ENCODE data around the gene MMADHC. TPM values are rescaled to one million over a fixed set of nuclear protein-coding genes. Genes with fewer than 3 reads are reported as not detected.

The MMADHC gene
- total and polyA plus RNA-seq, 2 of the 13 experiments (the other 11 are each of a cell fraction or from before 2014, with no cell fraction given), result 90.2 to 210 TPM

DNA sequence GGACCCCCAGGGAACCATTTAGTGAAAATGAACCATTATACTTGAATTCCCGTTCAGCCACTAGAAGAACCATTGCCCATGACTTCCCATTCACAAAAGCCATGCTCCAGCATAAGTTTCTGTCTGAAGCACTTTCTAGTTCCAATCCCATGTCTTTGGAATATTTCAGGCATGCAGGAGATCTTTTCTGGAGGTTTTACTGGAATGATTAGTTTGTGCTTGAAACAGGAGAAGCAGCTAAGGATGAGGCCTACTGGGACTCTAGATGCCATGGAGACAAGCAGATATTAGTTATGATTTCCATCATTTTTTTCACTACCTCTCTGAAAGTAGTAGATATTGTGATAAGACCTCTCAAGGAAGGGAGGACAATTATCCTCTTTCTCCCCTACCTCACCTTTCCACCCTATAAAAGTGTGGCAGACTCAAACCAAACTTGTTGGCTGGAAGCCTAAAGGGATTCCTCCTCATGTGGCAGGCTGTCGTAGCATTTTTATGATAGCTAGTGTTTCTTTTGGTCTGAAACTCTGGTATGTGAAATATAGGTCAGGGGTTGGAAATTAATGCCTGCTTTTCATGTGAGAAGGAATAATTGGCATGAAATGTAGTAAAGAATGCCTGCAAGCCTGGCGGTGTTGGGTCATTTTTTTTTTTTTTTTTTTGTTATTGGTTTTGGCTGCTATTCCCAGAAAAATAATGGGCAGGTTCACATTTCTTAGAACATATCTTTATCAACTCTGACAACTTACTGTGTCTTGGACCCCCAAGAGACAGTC, 29.3 kb upstream of the MMADHC start:
- Histone ChIP-seq H3K27me3 (ENCODE audit: control insufficient read depth in 1 of 2, insufficient read depth in 2 of 2, low read length in 2 of 2) (no peaks in the 10 kb centered on the region; a peak in 1 of 5 replicates), H3K27ac (ENCODE audit: extremely low read length, insufficient read depth, low read length) (no peak overlapping the region), H2AFZ (ENCODE audit: low read length) (no peak overlapping the region), H3K79me2 (ENCODE audit: insufficient read depth, low read length) (no peaks in the 10 kb centered on the region), H3K9me3 (ENCODE audit: low read length) (no peaks in the 10 kb centered on the region), H4K20me1 (ENCODE audit: insufficient read depth, low read length) (no peaks in the 10 kb centered on the region), H3K36me3 (replicated peaks in 1 of 2; ENCODE audit: control insufficient read depth in 1 of 2, insufficient read depth in 2 of 2, low read length in 2 of 2) (no peaks in the 10 kb centered on the region), H3K4me2 (ENCODE audit: low read depth, low read length) (no peak overlapping the region), H3K9ac (ENCODE audit: insufficient read depth, low read depth, low read length) (no peak overlapping the region), H3K4me1 (ENCODE audit: insufficient read depth, low read length) (no peaks in the 10 kb centered on the region), H3K4me3 (replicated peaks in 1 of 3; ENCODE audit: insufficient read depth in 1 of 3, low read depth in 2 of 3, low read length in 3 of 3) (no peak overlapping the region)
- CTCF ChIA-PET (ENCODE audit: low intra/inter-chr PET ratio, low total read pairs), result no interaction called here
- intact Hi-C loops (cut with micrococcal nuclease; ENCODE audit: unreplicated experiment) (no loop called here), in situ Hi-C loops (cut with HindIII; ENCODE audit: extremely low pct_ligation_motif_present, low pct_unique_long_range_greater_than_20kb) (no loop called here)
- ATAC-seq (no peak), FAIRE-seq (no peak), DNase-seq (ENCODE audit: low spot score) (no peak)
- no TSS peak for BruUV-seq (replicated peaks)
- POLR2A ChIA-PET, result no interaction called here
- WGBS (ENCODE audit: low lambda C conversion rate), result 93% methylated on average over 3 of the region's 3 CpGs
- TF ChIP-seq, protein P1, sequence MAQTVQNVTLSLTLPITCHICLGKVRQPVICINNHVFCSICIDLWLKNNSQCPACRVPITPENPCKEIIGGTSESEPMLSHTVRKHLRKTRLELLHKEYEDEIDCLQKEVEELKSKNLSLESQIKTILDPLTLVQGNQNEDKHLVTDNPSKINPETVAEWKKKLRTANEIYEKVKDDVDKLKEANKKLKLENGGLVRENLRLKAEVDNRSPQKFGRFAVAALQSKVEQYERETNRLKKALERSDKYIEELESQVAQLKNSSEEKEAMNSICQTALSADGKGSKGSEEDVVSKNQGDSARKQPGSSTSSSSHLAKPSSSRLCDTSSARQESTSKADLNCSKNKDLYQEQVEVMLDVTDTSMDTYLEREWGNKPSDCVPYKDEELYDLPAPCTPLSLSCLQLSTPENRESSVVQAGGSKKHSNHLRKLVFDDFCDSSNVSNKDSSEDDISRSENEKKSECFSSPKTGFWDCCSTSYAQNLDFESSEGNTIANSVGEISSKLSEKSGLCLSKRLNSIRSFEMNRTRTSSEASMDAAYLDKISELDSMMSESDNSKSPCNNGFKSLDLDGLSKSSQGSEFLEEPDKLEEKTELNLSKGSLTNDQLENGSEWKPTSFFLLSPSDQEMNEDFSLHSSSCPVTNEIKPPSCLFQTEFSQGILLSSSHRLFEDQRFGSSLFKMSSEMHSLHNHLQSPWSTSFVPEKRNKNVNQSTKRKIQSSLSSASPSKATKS (CRISPR knock-in tag; IDR thresholded peaks at IDR 0.05), result no peak

- TF ChIP-seq LCORL (IDR thresholded peaks at IDR 0.05) (no peak), LCORL (CRISPR knock-in tag; IDR thresholded peaks at IDR 0.05) (no peak), ZNF34 (CRISPR knock-in tag; IDR thresholded peaks at IDR 0.05; ENCODE audit: borderline replicate concordance) (no peak), HIVEP1 (CRISPR knock-in tag; IDR thresholded peaks at IDR 0.05) (no peak), HNRNPH1 (optimal IDR thresholded peaks at IDR 0.05; ENCODE audit: low read depth, low read length) (no peak), TGIF2 (CRISPR knock-in tag; IDR thresholded peaks at IDR 0.05) (no peak), REL (CRISPR knock-in tag; conservative IDR thresholded peaks at IDR 0.05) (no peak), ZNF629 (CRISPR knock-in tag; conservative IDR thresholded peaks at IDR 0.05) (no peak), ZNF777 (CRISPR knock-in tag; IDR thresholded peaks at IDR 0.05) (no peak), ZNF878 (CRISPR knock-in tag; IDR thresholded peaks at IDR 0.05) (no peak), ZBTB21 (CRISPR knock-in tag; IDR thresholded peaks at IDR 0.05) (no peak), GTF2F1 (IDR thresholded peaks at IDR 0.05; ENCODE audit: low read length) (no peak), SMAD1 (CRISPR knock-in tag; IDR thresholded peaks at IDR 0.05; ENCODE audit: borderline replicate concordance, low read depth) (no peak)
- TF ChIP-seq, protein P2, sequence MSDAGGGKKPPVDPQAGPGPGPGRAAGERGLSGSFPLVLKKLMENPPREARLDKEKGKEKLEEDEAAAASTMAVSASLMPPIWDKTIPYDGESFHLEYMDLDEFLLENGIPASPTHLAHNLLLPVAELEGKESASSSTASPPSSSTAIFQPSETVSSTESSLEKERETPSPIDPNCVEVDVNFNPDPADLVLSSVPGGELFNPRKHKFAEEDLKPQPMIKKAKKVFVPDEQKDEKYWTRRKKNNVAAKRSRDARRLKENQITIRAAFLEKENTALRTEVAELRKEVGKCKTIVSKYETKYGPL (CRISPR knock-in tag; IDR thresholded peaks at IDR 0.05), result no peak
- H3K79me2 ChIP-seq (ENCODE audit: insufficient read depth, low read length), result no peaks in the 10 kb centered on the region
- ChIA-PET POLR2A (no interaction called here), CTCF (ENCODE audit: low intra/inter-chr PET ratio, low total read pairs) (no interaction called here)
- H3K9me3 ChIP-seq (ENCODE audit: low read length), result no peaks in the 10 kb centered on the region
- in situ Hi-C loops (cut with HindIII; ENCODE audit: extremely low pct_ligation_motif_present, low pct_unique_long_range_greater_than_20kb) (no loop called here), intact Hi-C loops (cut with micrococcal nuclease; ENCODE audit: unreplicated experiment) (no loop called here)
- DNase-seq (ENCODE audit: low spot score), result no peak
- H2AFZ ChIP-seq (ENCODE audit: low read length), result no peak overlapping the region
- no peak for FAIRE-seq
- H3K4me2 ChIP-seq (ENCODE audit: low read depth, low read length), result no peak overlapping the region
- no peak for ATAC-seq
- H3K27me3 ChIP-seq (ENCODE audit: control insufficient read depth in 1 of 2, insufficient read depth in 2 of 2, low read length in 2 of 2), result no peaks in the 10 kb centered on the region; a peak in 1 of 5 replicates
- H3K4me1 ChIP-seq (ENCODE audit: insufficient read depth, low read length), result no peaks in the 10 kb centered on the region
- H3K36me3 ChIP-seq (replicated peaks in 1 of 2; ENCODE audit: control insufficient read depth in 1 of 2, insufficient read depth in 2 of 2, low read length in 2 of 2), result no peaks in the 10 kb centered on the region; a peak in 1 of 5 replicates
- H3K27ac ChIP-seq (ENCODE audit: extremely low read length, insufficient read depth, low read length), result no peak overlapping the region
- H3K4me3 ChIP-seq (replicated peaks in 1 of 3; ENCODE audit: insufficient read depth in 1 of 3, low read depth in 2 of 3, low read length in 3 of 3), result no peak overlapping the region
- WGBS (ENCODE audit: low lambda C conversion rate), result 99% methylated on average over 2 of the region's 2 CpGs
- no TSS peak for BruUV-seq (replicated peaks)
- H4K20me1 ChIP-seq (ENCODE audit: insufficient read depth, low read length), result no peaks in the 10 kb centered on the region
- no peak overlapping the region for H3K9ac ChIP-seq (ENCODE audit: insufficient read depth, low read depth, low read length)
Measured at GRCh38 chr2:149613704-149614103, 26.1 kb upstream of the MMADHC start.

All from HepG2 (cell line).